ENCODE results near the gene GEMIN8. TPM values are rescaled to one million over a fixed set of nuclear protein-coding genes. Genes with fewer than 3 reads are reported as not detected.

The GEMIN8 gene, protein sequence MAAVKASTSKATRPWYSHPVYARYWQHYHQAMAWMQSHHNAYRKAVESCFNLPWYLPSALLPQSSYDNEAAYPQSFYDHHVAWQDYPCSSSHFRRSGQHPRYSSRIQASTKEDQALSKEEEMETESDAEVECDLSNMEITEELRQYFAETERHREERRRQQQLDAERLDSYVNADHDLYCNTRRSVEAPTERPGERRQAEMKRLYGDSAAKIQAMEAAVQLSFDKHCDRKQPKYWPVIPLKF
- total RNA-seq = 7.7 and 10.9 TPM in 2 replicates

DNA sequence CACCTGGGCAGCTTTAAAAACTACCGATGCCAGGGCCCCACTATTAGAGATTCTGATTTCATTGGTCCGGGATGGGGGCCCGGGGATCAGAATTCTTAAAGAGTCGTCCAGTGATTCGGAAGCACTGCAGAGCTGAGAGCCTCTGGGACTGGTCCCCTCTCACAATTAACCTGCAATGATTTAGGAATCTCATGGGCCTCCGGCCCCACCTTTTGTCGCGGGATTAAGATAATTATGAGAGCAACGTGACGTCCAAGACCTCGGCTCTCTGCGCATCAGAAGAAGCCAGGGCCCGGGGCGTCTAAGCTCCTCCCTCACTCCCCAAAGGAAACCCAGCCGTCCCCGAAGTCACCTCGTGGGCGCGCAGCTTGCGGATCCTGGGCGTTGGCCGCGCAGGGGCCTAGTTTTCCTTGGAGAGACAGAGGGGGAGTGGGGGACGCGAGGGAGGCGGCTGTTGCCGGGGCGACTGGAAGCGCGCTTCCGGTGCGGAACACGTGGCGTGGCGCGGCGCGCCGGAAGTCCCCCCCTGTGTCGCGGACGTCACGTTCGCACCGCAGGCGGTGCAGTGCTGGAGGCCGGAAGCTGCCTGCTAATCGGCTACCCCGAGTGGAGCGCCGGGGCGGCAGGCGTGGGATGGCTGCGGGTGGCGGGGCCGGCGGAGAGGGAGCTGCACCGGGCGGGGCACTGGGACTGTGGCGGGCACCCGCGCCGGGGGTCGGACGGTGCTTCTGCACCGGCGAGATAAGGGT is at the start of gene GEMIN8:
GEMIN8 (minus strand) TSS at position 468 of the 749 bp plus-strand sequence. CDS start 8,414 bp downstream, outside the sequence.

Other genes with a start within 250 kb of the GEMIN8 start
- gene GPM6B, start 212.8 kb downstream of the GEMIN8 start, total RNA-seq = under 0.01 and 0.21 TPM in 2 replicates

Measured in tracheal epithelial cell (primary cell).